ENCODE results near the gene SNX6.
"Not testable (repeated sequence)": the region's sequence is repeated elsewhere in the genome, so short reads cannot be mapped to it uniquely, and the experiment has no call there.

The SNX6 gene

DNA sequence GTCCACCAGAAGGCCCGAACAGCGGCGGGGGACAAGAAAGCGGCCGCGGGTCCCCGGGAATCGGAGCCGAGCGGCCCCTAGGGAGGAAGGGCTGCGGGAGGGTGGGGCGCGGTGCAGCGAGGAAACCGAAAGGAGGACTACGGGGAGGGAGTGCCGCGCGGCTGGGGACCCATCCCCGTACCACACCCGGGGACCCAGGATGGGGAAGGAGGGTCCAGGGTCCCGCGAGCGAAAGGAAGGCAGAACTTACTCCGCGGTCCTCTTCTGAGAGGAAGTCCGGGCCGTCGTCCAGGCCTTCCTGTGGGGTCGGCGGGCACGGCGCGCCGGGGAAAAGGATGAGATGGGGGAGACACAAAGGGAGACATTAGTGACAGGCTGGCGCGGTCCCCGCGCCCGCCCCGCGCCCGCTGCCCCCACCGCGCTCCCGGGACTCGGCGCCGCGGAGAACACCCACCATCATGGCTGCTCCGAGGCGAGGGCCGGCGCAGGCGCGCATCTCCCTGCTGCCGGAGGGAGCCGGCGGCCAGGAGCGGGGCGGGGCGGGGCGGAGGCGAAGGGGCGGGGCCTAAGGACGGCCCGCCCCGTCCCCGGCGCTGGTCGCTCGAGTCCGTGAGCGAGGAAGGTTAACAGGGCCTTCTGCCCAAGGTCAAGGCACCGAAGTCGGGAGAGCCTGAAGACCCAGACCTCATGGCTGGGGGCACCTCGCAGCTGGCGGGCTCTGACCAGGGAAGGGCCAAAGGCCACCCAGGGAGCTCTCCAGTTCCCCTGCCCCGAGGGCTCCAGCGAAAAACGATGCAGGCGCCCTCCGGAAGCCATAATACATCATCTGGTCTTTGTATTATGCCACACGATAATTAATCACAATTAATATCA is at the start of gene SNX6:
SNX6 (minus strand) TSS at position 492 of the 873 bp plus-strand sequence; CDS start at position 460, 32 bp downstream.
- no peak for FAIRE-seq

DNA sequence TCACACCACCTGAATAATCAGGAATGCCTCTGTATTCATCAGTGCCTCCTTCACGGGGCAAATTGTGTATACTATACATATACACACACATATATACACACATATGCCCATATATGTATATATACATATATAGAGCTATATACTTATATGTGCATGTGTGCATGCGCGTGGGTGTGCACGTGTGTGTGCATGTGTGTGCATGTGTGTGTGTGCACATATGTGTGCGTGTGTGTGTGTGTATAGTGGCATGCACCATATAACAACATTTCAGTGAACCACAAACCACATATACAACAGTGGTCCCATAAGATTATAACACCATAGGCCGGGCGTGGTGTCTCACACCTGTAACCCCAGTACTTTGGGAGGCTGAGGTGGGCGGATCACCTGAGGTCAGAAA is 48.8 kb upstream of the SNX6 start:
- no peak for FAIRE-seq

DNA sequence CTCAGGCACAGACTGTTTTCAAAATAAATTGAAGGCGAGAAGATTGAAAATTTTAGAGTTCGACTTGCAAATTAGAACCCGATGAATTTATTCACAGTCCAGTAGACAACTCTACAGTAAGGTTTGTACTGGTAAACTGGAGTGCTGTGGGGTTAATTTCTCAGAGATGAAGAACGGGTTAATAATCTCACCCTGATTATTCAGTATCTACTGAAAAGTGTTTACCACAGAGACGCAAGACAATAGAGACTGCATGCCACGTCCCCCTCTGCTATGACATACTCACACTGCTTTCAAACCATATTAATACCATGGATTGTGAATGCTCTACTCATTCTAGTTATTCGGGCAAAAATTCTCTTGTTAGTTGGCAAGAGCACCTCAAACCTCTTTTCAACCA is 48.4 kb upstream of the SNX6 start:
- FAIRE-seq: no peak

DNA sequence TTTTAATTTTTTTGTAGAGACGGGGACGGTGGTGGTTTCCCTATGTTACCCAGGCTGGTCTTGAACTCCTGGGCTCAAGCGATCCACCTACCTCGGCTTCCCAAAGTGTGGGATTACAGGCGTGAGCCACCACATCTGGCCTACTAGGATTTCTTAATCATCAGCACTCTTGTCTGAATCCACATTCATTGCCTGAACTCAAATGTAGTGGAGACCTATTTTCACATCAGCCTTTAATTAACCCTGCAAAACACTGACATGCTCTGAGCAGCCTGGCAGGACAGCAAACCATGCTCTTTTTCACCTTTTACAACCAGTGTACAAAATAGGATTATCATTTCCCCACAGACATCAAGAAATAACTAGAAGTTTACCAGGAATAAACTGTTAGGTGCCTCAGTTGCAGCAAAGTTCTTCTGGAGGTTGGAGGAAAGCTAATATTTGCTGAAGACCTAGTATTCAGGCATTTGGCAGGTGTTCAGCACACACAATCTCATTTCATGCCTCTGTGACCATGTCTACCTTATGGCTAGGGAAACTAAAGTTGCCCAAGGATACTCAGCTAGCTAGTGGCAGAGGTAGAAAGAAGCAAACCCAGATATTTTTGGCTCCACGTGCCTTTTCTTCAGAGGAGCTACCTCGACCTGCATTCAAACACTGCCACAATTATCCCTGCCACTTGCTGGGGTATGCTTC is 46.7 kb upstream of the SNX6 start:
- FAIRE-seq: no peak

DNA sequence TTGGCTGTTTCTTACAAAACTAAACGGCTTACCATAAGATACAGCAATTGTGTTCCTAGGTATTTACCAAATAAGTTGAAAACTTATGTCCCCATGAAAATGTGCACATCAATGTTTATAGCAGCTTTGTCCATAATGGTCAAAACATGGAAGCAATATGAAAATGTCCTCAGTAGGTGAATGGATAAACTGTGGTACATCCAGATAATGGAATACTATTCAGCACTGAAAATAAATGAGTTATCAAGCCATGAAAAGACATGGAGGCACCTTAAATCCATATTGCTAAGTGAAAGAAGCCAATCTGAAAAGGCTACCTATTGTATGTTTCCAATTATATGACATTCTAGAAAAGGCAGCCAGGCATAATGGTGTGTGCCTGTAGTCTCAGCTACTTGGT is 43.8 kb upstream of the SNX6 start:
- FAIRE-seq: no peak

DNA sequence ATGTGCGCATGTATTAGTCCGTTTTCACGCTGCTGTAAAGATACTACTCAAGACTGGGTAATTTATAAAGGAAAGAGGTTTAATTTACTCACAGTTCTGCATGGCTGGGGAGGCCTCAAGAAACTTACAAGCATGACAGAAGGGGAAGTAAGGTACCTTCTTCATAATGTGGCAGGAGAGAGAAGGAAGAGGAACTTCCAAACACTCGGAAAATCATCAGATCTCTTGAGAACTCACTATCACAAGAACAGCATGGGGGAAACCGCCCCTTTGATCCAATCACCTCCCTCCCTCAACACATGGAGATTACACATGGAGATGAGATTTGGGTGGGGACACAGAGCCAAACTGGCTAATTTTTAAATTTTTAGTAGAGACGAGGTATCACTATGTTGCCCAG is 41.8 kb upstream of the SNX6 start:
- FAIRE-seq: no peak

DNA sequence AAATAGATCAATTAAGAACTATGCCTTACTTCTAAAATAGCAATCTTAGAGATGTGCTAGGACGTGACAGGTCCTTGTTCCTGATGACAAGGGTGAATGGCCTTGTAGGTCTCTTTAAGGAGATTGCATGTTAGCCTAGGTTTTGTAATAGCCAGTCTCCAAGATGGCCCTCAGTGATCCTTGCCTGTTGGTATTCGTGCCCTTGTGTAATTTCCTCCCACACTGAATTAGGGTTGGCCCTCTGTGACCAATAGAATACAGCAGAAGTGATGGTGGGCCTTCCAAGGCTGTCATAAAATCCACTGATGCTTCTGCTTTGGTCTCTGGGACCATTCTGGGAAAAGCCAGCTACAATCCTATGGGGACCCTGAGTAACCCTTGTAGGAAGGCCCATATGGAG is 38.2 kb upstream of the SNX6 start:
- FAIRE-seq: no peak

DNA sequence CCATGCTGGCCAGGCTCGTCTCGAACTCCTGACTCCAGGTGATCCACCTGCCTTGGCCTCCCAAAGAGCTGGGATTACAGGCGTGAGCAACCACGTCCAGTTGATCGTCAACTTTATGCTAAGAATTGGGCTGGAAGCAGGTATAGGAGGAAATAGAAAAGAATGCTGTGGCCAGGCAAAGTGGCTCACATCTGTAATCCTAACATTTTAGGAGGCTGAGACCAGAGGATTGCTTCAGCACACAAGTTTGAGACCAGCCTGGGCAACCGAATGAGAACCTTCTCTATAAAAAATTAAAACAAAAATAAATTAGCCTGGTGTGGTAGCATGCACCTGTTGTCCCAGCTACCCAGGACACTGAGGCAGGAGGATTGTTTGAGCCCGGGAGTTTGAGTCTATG is 37.1 kb upstream of the SNX6 start:
- FAIRE-seq: no peak

DNA sequence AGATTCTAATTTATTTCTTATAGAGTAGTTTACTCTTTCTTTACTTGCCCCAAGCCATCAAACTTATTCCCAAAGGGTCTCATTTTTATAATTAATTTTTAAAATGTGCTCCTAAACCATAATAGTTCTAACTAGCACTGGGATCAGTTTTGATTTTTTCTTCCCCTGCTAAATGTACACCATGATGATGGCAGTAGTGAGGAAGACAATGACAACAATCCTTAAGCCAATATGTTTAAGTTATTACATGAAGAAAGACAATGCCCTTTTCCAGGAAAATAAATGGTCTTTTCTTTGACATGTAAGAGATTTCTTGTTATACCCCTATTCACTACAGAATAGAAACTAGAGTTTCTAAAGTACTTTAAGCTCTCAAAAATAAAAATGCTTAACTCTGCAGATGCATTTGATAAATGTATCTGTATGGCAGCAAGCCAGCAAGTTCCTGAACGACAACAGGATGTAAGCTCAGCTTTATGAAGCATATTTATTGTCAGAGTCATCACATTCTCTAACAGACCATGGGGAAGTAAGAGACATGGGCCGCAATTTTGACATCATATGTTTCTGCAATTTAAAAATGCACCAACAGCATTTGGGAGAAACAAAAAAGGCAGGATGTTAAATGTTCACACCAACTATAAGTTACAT is 36.0 kb upstream of the SNX6 start:
- no peak for FAIRE-seq

DNA sequence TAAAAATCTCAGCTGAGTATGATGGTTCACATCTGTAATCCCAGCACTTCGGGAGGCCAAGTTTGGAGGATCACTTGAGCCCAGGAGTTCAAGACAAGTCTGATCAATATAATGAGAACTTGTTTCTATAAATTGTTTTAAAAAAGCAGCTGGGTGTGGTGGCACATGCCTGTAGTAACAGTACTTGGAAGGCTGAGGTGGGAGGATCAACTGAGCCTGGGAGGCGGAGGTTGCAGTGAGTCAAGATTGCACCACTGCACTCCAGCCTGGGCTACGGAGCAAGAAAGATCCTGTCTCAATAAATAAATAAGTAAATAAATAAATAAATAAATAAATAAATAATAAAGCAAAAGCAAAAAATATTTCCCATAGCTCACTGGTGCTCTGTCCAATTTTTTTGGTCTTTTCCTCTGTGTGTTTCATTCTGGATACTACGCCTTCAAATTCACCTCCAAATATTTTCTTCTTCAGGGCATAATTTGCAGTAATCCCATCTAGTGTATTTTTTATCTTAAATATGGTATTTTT is 32.7 kb upstream of the SNX6 start:
- FAIRE-seq: no peak

DNA sequence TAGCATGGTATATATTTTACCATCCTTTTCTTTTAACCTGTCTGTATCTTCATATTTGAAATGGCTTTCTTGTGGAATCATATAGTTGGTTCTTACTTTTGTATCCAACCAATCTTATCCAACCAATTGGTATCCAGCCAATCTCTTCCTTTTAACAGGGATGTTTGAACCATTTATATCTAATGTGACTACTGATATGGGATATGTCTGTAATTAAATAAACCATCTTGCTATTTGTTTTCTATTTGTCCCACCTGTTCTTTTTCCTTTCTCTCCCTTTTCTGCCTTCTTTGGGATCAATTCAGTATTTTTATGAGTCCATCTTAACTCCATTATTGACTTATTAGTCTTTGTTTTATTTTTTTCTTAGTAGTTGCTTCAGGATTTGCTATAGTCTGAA is 30.8 kb upstream of the SNX6 start:
- no peak for FAIRE-seq

DNA sequence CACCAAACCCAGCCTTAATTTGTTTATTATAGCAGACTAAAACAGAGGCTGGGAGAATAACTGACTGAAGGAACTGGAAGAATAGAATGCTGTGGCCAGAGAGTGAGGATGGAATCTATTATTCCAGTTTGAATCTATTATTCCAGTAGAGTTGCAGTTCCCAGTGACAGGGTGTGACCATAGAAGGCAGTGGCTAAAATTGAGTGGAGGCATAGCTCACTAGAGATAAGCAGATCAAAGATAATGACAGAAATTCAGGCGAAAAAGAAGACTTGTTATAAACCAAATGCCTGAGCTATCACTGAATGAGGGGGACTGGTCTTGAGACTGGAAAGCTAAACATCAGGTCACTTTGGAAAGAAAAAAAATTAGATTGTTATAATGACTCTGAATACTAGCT is 26.0 kb upstream of the SNX6 start:
- no peak for FAIRE-seq

DNA sequence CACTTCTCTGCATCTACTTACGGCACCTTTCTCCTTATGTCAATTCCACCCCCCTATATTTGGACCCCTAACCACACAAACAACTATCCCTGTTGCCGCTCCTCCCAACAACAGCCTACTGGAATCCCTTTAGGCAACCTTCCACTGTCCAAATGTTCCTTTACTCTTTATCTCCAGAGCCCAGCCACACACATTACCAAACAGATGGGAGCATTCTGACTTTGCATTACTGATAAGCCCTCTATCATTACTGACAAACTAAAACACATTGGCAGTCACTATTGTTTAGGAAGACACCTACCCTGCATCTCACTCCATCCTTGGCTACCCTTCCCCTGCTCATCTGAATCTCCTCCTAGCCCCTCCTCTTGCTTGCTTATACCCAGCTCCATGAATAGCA is 23.1 kb upstream of the SNX6 start:
- FAIRE-seq: not testable (repeated sequence)

DNA sequence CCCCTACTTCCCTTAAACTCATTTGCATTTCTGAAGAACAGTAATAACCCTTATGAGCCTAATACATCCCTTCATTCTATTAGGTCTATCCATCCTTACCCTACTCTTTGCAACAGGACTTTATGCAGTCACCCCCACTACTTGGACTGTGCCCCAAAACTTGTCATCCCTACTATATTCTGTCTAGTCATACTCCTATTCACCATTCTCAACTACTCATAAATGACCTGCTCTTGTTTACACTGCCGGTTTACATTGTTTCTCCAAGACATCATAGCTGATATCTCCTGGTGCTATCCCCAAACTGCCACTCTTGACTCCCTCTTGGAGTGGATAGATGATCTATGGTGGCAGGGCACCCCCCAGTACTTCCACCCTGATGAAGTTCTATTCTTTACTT is 22.4 kb upstream of the SNX6 start:
- FAIRE-seq: not testable (repeated sequence)

DNA sequence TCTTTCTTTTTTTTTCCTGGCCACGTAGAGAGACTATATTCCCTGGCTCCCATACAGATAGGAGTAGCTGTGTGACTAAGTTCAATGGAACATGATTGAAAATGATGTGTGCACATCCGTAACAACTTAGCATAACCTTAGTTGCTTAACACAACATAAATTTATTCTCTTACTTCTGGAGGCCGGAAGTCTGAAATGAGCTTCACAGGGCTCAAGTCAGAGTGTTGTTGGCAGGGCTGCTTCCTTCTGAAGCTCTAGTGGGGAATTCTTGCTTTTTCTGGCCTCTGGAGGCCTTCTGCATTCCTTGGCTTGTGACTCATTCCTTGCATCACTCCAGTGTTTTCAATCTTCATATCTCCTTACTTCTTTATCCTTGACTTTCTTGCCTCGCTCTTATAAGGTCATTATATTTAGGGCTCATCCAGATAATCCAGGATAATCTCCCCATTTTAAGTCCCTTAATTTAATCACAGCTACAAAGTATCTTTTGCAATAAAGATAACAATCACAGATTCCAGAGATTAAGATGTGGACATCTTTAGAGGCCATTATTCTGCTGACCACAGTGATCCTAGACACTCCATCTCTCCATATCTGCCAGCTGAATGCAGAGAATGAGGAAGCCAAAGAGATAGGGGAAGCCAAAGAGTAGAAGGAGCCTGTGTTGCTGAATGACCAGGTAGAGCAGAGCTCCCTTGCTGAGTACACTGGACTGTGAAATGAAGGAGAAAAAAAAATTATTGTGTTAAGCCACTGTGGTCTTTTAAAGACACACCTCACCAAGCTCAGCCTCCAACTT is 21.0 kb upstream of the SNX6 start:
- no peak for FAIRE-seq

DNA sequence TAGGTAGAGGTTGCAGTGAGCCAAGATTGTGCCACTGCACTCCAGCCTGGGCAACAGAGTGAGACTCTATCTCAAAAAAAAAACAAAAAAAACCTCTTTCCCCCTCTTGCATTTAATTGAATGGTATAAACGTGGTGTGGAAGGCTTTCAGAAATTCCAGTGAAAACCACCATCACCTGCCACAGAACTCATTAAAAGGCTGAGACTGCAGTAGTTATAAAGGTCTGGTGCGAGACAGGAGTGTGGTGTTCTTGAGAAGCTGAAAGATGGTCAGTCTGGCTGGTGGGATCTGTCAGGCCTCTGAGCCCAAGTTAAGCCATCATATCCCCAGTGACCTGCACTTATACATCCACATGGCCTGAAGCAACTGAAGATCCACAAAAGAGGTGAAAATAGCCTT is 20.1 kb upstream of the SNX6 start:
- FAIRE-seq: not testable (repeated sequence)

DNA sequence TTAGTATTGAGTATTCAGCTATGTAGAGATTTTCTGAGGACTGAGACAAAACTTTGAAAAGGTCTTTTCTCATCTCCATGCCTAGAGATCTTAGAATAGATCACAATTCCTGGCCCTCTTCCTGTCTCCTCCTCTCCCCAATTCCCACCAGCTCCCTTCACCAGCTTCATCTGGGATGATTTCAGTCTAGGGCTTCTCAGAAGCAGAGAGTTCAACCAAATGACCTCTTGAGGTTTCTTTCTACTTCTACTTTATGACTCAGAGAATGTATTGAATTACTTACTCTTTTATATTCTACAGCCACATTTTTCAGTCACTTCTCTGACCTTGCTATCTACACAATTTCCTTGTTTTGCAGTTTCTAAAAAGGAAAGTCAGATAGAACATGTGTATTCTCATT is 19.4 kb upstream of the SNX6 start:
- FAIRE-seq: no peak

DNA sequence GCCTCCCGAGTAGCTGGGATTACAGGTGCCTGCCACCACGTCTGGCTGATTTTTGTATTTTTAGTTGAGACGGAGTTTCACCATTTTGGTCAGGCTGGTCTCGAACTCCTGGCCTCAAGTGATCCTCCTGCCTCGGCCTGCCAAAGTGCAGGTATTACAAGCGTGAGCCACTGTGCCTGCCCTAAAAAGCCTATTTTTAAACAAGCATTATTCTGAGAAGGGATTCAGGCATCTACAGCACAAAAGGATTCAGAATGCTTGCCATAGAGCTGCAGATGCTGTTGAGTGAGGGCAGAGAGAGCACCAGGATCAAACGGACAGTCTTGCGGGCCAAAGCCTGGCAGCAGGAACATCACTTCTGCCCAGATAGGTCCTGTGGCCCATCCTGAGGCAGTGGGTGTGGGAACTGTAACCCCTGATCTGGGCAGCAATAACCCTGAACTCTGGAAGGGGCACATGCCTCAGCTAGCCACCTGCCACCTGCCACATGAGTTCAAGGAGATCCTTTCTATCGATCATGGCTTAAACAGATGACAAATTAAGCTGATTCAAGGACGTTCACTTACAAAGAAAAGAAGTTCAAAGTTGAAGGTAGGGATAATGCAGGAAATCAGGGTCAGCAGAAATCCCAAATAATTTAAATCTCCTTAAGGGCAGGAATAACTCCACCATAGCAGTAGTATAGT is 16.8 kb upstream of the SNX6 start:
- FAIRE-seq: no peak

DNA sequence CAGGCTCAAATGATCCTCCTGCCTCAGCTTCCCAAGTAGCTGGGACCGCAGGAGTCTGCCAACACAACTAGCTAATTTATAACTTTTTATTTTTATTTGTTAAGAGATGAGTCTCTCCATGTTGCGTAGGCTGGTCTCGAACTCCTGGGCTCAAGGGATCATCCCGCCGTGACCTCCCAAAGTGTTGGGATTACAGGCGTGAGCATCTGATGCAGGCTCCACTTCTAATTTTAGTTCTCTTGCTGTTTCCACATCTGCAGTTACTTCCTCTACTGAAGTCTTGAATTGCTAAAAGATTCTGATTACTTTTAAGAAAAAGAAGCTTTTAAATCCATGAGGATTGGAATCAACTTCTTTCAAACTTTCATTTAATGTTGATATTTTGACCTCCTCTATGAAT is 13.4 kb upstream of the SNX6 start:
- FAIRE-seq: no peak

DNA sequence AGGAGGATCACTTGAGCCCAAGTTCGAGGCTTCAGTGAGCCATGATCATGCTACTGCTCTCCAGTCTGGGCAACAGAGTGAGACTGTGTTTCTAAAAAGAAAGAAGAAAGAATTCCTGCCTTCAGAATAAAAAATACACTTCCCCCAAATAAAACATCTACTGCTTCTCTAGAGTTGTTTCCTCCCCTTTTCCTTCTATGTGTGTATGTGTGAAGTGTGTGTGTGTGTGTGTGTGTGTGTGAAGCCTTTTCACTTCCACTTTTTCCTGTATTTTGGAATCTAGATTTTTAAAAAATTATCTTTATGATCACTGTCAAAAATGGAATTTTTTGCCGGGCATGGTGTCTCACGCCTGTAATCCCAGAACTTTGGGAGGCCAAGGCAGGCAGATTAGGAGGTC is 12.6 kb upstream of the SNX6 start:
- FAIRE-seq: no peak

DNA sequence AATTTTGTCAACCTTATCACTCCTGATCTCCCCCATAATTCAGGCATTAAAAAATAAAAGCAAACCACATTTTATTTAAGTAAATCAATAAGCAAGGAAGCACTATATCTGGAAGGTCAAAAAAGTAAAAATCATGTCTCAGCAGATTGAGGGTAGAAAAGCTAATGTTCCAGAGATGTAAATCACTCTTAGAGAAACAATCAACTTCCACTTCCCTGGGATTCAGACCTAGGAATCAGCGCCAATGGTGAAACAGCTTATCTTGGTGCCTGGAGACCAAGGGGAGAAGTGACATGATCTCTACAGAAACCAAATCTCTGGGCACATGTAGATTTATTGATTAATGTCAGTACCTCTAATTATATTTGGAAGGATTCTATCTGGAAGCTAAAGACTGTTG is 10.9 kb upstream of the SNX6 start:
- no peak for FAIRE-seq

DNA sequence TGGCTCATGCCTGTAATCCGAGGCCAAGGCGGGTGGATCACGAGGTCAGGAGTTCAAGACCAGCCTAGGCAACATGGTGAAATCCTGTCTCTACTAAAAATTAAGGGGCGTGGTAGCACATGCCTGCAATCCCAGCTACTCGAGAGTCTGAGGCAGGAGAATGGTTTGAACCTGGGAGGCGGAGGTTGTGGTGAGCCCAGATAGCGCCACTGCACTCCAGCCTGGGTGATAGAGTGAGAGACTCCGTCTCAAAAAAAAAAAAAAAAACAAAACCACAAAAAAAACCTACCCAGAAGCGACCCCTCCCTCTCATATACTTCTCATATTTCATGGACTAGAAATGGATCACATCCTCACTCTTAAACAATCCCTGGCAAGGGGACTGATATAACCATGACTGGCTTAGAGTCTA is 4.4 kb upstream of the SNX6 start:
- not testable (repeated sequence) for FAIRE-seq

Data from TTC549 (cell line).